IMR-90 (cell line): Measurements from ENCODE around the gene LCNL1. TPM values are rescaled to one million over a fixed set of nuclear protein-coding genes. Genes with fewer than 3 reads are reported as not detected.
A peak's percentile ranks its signal among the peaks of the same experiment; 100 is the strongest.

Source experiments
- ATAC-seq: fragments of 200-7000 bp; cut with Tn5 transposase; 2 replicates; pipeline ENCODE4 v1.9.1; 2020; ENCODE audit warnings: low read depth, mild to moderate bottlenecking, moderate library complexity
- BruUV-seq: library from RNA; stranded (reverse); fragments of 400-500 nt; replicated peaks from 2 replicates; lab custom pipeline; 2021; lab: Mats Ljungman, UMichigan
- CTCF ChIA-PET: fragments of 300-600 bp; formaldehyde crosslinking; extraction: SDS; loops from one replicate; lab custom pipeline; 2021; ENCODE audit warnings: antibody characterized with exemption; lab: Yijun Ruan, JAX
- POLR2A ChIA-PET: fragments of 300-600 bp; sonication (Branson Sonifier 250); formaldehyde crosslinking; loops from one replicate; lab custom pipeline; 2022; ENCODE audit warnings: antibody characterized with exemption; ENCODE audit not compliant: unreplicated experiment; lab: Charles Lee
- DNase-seq: peaks from one replicate; pipeline ENCODE4 v3.0.0; 2013
- H2AFZ ChIP-seq: replicated peaks from 2 replicates; pipeline ENCODE3; 2013; ENCODE audit warnings: low read length, mild to moderate bottlenecking; ENCODE audit not compliant: poor library complexity
- H2AK5ac ChIP-seq: 2 replicates; pipeline ENCODE4 v1.6.1; 2013; ENCODE audit warnings: low read depth, low read length, inconsistent platforms
- H2AK9ac ChIP-seq: replicated peaks from 2 replicates; pipeline ENCODE3; 2013; ENCODE audit warnings: mild to moderate bottlenecking, low read depth, low read length, moderate library complexity; ENCODE audit not compliant: poor library complexity
- H2BK120ac ChIP-seq: 2 replicates; pipeline ENCODE4 v1.6.1; 2013; ENCODE audit warnings: low read depth, low read length, inconsistent platforms
- H2BK15ac ChIP-seq: 3 replicates; pipeline ENCODE4 v1.6.1; 2013; ENCODE audit warnings: low read depth, low read length, inconsistent platforms
- H2BK20ac ChIP-seq: 2 replicates; pipeline ENCODE4 v1.6.1; 2013; ENCODE audit warnings: low read depth, mild to moderate bottlenecking, inconsistent platforms, low read length, moderate library complexity
- H2BK5ac ChIP-seq: 2 replicates; pipeline ENCODE4 v1.6.1; 2013; ENCODE audit warnings: mild to moderate bottlenecking, low read depth, low read length, inconsistent platforms; ENCODE audit not compliant: poor library complexity, severe bottlenecking
- H3K14ac ChIP-seq: replicated peaks from 2 replicates; pipeline ENCODE4 v1.6.1; 2013; ENCODE audit warnings: low read depth, low read length, inconsistent platforms
- H3K18ac ChIP-seq: 2 replicates; pipeline ENCODE4 v1.6.1; 2013; ENCODE audit warnings: low read depth, low read length, control low read depth
- H3K23ac ChIP-seq: 2 replicates; pipeline ENCODE4 v1.6.1; 2013; ENCODE audit warnings: low read depth, low read length, inconsistent platforms
- H3K27ac ChIP-seq: 2 replicates; pipeline ENCODE4 v1.5.1; 2013; ENCODE audit warnings: mild to moderate bottlenecking, control low read depth, low read length; ENCODE audit not compliant: insufficient read depth
- H3K27me3 ChIP-seq: 2 replicates; pipeline ENCODE4 v1.6.1; 2013; ENCODE audit warnings: low read length; ENCODE audit not compliant: control insufficient read depth, insufficient read depth
- H3K36me3 ChIP-seq: 2 replicates; pipeline ENCODE4 v1.6.1; 2013; ENCODE audit warnings: low read length, mixed read lengths; ENCODE audit not compliant: control insufficient read depth, insufficient read depth
- H3K4ac ChIP-seq: 2 replicates; pipeline ENCODE4 v1.6.1; 2013; ENCODE audit warnings: low read depth, low read length, inconsistent platforms
- H3K4me1 ChIP-seq: 2 replicates; pipeline ENCODE4 v1.6.1; 2013; ENCODE audit warnings: low read length, mixed read lengths; ENCODE audit not compliant: control insufficient read depth, insufficient read depth
- H3K4me2 ChIP-seq: 2 replicates; pipeline ENCODE4 v1.6.1; 2013; ENCODE audit warnings: low read depth, mild to moderate bottlenecking, control low read depth, low read length, moderate library complexity
- H3K4me3 ChIP-seq: 2 replicates; pipeline ENCODE4 v1.5.1; 2013; ENCODE audit warnings: low read depth, mild to moderate bottlenecking, control low read depth, low read length, moderate library complexity; ENCODE audit not compliant: insufficient read depth
- H3K56ac ChIP-seq: 2 replicates; pipeline ENCODE4 v1.6.1; 2013; ENCODE audit warnings: low read length, inconsistent platforms; ENCODE audit not compliant: insufficient read depth; ENCODE audit errors: extremely low read depth
- H3K79me1 ChIP-seq, 2 experiments: 2 replicates each; pipeline ENCODE4 v1.6.1; 2013; ENCODE audit warnings: low read length in 2 of 2, inconsistent platforms in 1 of 2, low read depth in 1 of 2
- H3K9ac ChIP-seq: 2 replicates; pipeline ENCODE4 v1.6.1; 2013; ENCODE audit warnings: low read depth, low read length, control low read depth
- H3K9me1 ChIP-seq: 2 replicates; pipeline ENCODE4 v1.6.1; 2013; ENCODE audit warnings: low read length, inconsistent platforms; ENCODE audit not compliant: insufficient read depth
- H3K9me3 ChIP-seq: 2 replicates; pipeline ENCODE4 v1.6.1; 2013; ENCODE audit warnings: low read length; ENCODE audit not compliant: control insufficient read depth, insufficient read depth
- H4K20me1 ChIP-seq: 2 replicates; pipeline ENCODE4 v1.6.1; 2013; ENCODE audit warnings: low read length, inconsistent platforms; ENCODE audit not compliant: insufficient read depth
- H4K5ac ChIP-seq: 2 replicates; pipeline ENCODE4 v1.6.1; 2013; ENCODE audit warnings: mild to moderate bottlenecking, low read depth, low read length, control low read depth
- H4K8ac ChIP-seq, 2 experiments: 2 replicates each; pipeline ENCODE4 v1.6.1; 2013; ENCODE audit warnings: low read depth in 2 of 2, low read length in 2 of 2, control low read depth in 1 of 2, inconsistent platforms in 1 of 2
- H4K91ac ChIP-seq: 2 replicates; pipeline ENCODE4 v1.6.1; 2013; ENCODE audit warnings: low read depth, low read length, inconsistent platforms; ENCODE audit not compliant: insufficient read depth
- BHLHE40 ChIP-seq: fragments of 150-350 bp; IDR thresholded peaks from 2 replicates; pipeline ENCODE4 v1.6.1; 2016; ENCODE audit warnings: mild to moderate bottlenecking, low read depth, low read length
- CEBPB ChIP-seq: IDR thresholded peaks from 2 replicates; pipeline ENCODE4 v1.6.1; 2012; ENCODE audit warnings: low read depth, low read length, improper control_type of control experiment
- CHD1 ChIP-seq: IDR thresholded peaks from 2 replicates; pipeline ENCODE4 v1.6.1; 2012; ENCODE audit warnings: low read depth, low read length, improper control_type of control experiment
- CTCF ChIP-seq: conservative IDR thresholded peaks from 2 replicates; pipeline ENCODE4 v1.5.1; 2012; ENCODE audit warnings: mild to moderate bottlenecking, low read depth, low read length, improper control_type of control experiment
- FOS ChIP-seq: fragments of 150-350 bp; IDR thresholded peaks from 2 replicates; pipeline ENCODE4 v1.6.1; 2016; ENCODE audit warnings: low read depth, low read length
- MAZ ChIP-seq: IDR thresholded peaks from 2 replicates; pipeline ENCODE4 v1.6.1; 2012; ENCODE audit warnings: low read depth, mild to moderate bottlenecking, low read length, improper control_type of control experiment, moderate library complexity, borderline replicate concordance
- RAD21 ChIP-seq: IDR thresholded peaks from 2 replicates; pipeline ENCODE4 v1.6.1; 2012; ENCODE audit warnings: low read length, improper control_type of control experiment
- RFX5 ChIP-seq: IDR thresholded peaks from 2 replicates; pipeline ENCODE4 v1.8.0; 2012; ENCODE audit warnings: low read depth, mild to moderate bottlenecking, low read length, moderate library complexity
- SMC3 ChIP-seq: fragments of 150-350 bp; IDR thresholded peaks from 2 replicates; pipeline ENCODE4 v1.6.1; 2016; ENCODE audit warnings: low read depth, mild to moderate bottlenecking, antibody characterized with exemption, low read length, moderate library complexity
- WGBS, 2 experiments: methylation state at CpG; one replicate each; pipeline versions ENCODE4 v1.1.5 to v1.1.7; 2013; ENCODE audit warnings: missing lambda C conversion rate in 2 of 2; ENCODE audit not compliant: insufficient read length in 1 of 2; ENCODE audit errors: extremely low coverage in 2 of 2; 5-methylcytosine and 5-hydroxymethylcytosine counted together
- dilution Hi-C: fragments of 300-500 bp; cut with HindIII; formaldehyde crosslinking; loops from one replicate; pipeline ENCODE4 v1.14.3; 2018; ENCODE audit warnings: low sequenced_read_pairs; ENCODE audit not compliant: unreplicated experiment
- in situ Hi-C: fragments of 300-500 bp; cut with MboI; formaldehyde crosslinking; loops from 3 replicates; pipeline ENCODE4 v1.14.3; 2019; ENCODE audit warnings: low sequenced_read_pairs, inconsistent platforms, mixed read lengths
- intact Hi-C: fragments of 100-400 bp; cut with micrococcal nuclease; formaldehyde crosslinking; loops from 2 replicates; pipeline ENCODE4 v1.10.0; 2022
- polyA plus RNA-seq, 3 experiments: library from polyadenylated mRNA; depleted of rRNA; stranded (reverse); fragments of >200 nt; gene quantifications; 2 replicates each; pipeline ENCODE4 v1.2.3, GENCODE V29; 2012; ENCODE audit warnings: low replicate concordance in 1 of 3
- total RNA-seq: library from RNA; depleted of rRNA; stranded (reverse); fragments of >200 nt; gene quantifications from 2 replicates; pipeline ENCODE4 v1.2.3, GENCODE V29; 2012
- TF ChIP-seq, protein P1 (sequence below): fragments of 150-350 bp; IDR thresholded peaks from 2 replicates; pipeline ENCODE4 v1.6.1; 2017; ENCODE audit warnings: mild to moderate bottlenecking, antibody characterized with exemption, low read length, low read depth

The LCNL1 gene
- total and polyA plus RNA-seq, 2 of the 4 experiments (the other 2 are of a cell fraction), result 0.15 TPM; not detected in 1

DNA sequence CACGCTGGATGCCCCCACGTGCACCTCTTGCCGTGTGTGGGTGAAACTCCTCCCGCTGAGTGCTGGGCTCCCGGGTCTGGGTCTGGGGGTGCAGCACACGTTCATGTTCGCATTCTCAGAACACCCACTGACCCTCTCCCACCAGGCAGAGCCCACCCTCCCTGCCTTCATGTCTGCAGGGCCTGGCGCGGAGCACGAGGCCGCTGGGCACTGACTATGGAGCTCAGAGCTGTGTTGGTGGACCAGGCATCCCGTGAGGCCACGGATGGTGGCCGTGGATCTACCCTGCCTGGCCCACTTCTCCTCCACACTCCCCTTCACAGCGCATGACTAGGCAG is 21.9 kb upstream of the LCNL1 start:
- POLR2A ChIA-PET, result no interaction called here

More for the DNA sequence above, 21.9 kb upstream of the LCNL1 start:
- H4K5ac ChIP-seq, result no peak overlapping the region
- no peak overlapping the region for H2BK20ac ChIP-seq
- CTCF ChIA-PET, result interaction anchor here (1.0 kb wide), 1 partner anchor 13 kb away, joined by 4 read pairs; no protein-coding TSS in a partner anchor
- no peak overlapping the region for H3K4me3 ChIP-seq
- H3K18ac ChIP-seq, result no peak overlapping the region
- no peak overlapping the region for H2BK5ac ChIP-seq
- H4K8ac ChIP-seq, result no peak overlapping the region
- H3K27me3 ChIP-seq, result peaks cover 26% of the 10 kb centered on the region
- H3K4me2 ChIP-seq, result no peak overlapping the region
- no TSS peak for BruUV-seq
- no peak for ATAC-seq
- intact Hi-C loops, result no loop called here
- 72% methylated on average over 7 of the region's 15 CpGs; no CpG with 5 or more reads in 1 of the 2 experiments for WGBS, 2 experiments
- no peak overlapping the region for H2BK15ac ChIP-seq
- peaks cover 2% of the 10 kb centered on the region; the same call in 1 of the 2 replicates for H3K9me1 ChIP-seq
- H3K9me3 ChIP-seq, result peaks cover 3% of the 10 kb centered on the region
- no peak for DNase-seq
- no peak for TF ChIP-seq CEBPB
- no peak for TF ChIP-seq RAD21
- TF ChIP-seq FOS, result no peak
- TF ChIP-seq, protein P1, sequence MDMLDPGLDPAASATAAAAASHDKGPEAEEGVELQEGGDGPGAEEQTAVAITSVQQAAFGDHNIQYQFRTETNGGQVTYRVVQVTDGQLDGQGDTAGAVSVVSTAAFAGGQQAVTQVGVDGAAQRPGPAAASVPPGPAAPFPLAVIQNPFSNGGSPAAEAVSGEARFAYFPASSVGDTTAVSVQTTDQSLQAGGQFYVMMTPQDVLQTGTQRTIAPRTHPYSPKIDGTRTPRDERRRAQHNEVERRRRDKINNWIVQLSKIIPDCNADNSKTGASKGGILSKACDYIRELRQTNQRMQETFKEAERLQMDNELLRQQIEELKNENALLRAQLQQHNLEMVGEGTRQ, result no peak
- TF ChIP-seq RFX5, result no peak
- TF ChIP-seq MAZ, result no peak
- no peak for TF ChIP-seq SMC3
- no peak for TF ChIP-seq CHD1
- no peak for TF ChIP-seq BHLHE40
- TF ChIP-seq CTCF, result no peak
- no peak overlapping the region for H4K91ac ChIP-seq
- H3K27ac ChIP-seq, result no peak overlapping the region
- peak overlapping the region; percentile 13 for H2AK9ac ChIP-seq
- no peak overlapping the region for H3K4ac ChIP-seq
- H3K14ac ChIP-seq, result no peak overlapping the region
- H3K36me3 ChIP-seq, result no peaks in the 10 kb centered on the region
- no peak overlapping the region for H2BK120ac ChIP-seq
- H4K20me1 ChIP-seq, result no peaks in the 10 kb centered on the region
- no peaks in the 10 kb centered on the region for H3K79me1 ChIP-seq
- H2AK5ac ChIP-seq, result no peak overlapping the region
- no peak overlapping the region for H3K56ac ChIP-seq
- no peak overlapping the region for H2AFZ ChIP-seq
- in situ Hi-C loops, result no loop called here
- no peaks in the 10 kb centered on the region for H3K4me1 ChIP-seq
- dilution Hi-C loops, result no loop called here
- no peak overlapping the region for H3K9ac ChIP-seq
- H3K23ac ChIP-seq, result no peak overlapping the region
